ENCODE data around the gene TMEM74B. TPM values are rescaled to one million over a fixed set of nuclear protein-coding genes. Genes with fewer than 3 reads are reported as not detected.

Gene TMEM74B
- total and polyA plus RNA-seq, 2 of the 8 experiments (the other 6 are each of a cell fraction or from before 2014, with no cell fraction given): 4.0 to 6.4 TPM

DNA sequence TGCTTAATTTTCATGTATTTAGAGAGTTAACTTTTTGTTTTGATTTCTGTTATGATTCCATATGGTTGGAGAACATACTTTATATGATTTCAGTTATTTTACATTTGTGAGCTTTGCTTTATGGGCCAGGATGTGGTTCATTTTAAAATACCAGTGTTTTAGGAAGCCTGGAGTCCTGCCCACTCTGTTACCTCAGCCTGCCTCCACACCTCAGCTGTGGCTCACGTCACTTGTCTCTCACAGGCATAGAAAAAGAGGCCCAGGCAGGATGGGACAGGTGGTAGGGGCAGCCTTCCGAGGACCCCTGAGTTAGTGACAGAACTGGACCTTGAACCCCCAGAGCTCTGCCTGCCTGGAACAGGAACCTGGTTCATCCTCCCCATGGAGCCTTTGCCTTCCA lies 50.4 kb downstream of the TMEM74B start:
- no peaks in the 10 kb centered on the region for H3K4me1 ChIP-seq (replicated peaks in 1 of 4; ENCODE audit: control insufficient read depth in 3 of 4, insufficient read depth in 4 of 4, low read length in 3 of 4)
- no peak overlapping the region for H2BK15ac ChIP-seq (ENCODE audit: low read length)
- H2BK12ac ChIP-seq (ENCODE audit: low read depth, low read length): no peak overlapping the region
- ChIA-PET CTCF (ENCODE audit: partially characterized antibody) (interaction anchor here (1.3 kb wide), 1 partner anchor 9 kb away, joined by 3 read pairs; no protein-coding TSS in a partner anchor), POLR2A (ENCODE audit: partially characterized antibody) (no interaction called here)
- H3K23me2 ChIP-seq (ENCODE audit: low read depth, low read length): no peaks in the 10 kb centered on the region
- H4K8ac ChIP-seq (ENCODE audit: extremely low read depth, insufficient read depth, low read length): no peak overlapping the region
- H2BK120ac ChIP-seq (replicated peaks; ENCODE audit: low read depth, low read length): no peak overlapping the region
- H3K79me2 ChIP-seq (ENCODE audit: control insufficient read depth in 1 of 2, insufficient read depth in 2 of 2, low read length in 2 of 2): peaks cover 0 to 13% of the 10 kb centered on the region in 2 experiments; a peak in 2 of 4 replicates
- no peak overlapping the region for H4K91ac ChIP-seq (replicated peaks; ENCODE audit: insufficient read length, low read length)
- no peak overlapping the region for H3K23ac ChIP-seq (ENCODE audit: insufficient read length)
- no peak overlapping the region for H2BK20ac ChIP-seq (ENCODE audit: low read length)
- no peak overlapping the region for H3K18ac ChIP-seq (ENCODE audit: extremely low read depth, low read length)
- FAIRE-seq: no peak
- peaks cover 3% of the 10 kb centered on the region; the same call in 1 of the 2 replicates for H3K79me1 ChIP-seq (ENCODE audit: low read depth, low read length)
- no peak overlapping the region for H3K27ac ChIP-seq (ENCODE audit: low read depth, low read length)
- H3K27me3 ChIP-seq (replicated peaks in 1 of 4; ENCODE audit: control insufficient read depth in 3 of 4, extremely low read depth in 1 of 4, insufficient read depth in 3 of 4, low read length in 3 of 4): no peaks in the 10 kb centered on the region
- H3K36me3 ChIP-seq (ENCODE audit: control insufficient read depth in 2 of 4, insufficient read depth in 4 of 4, low read length in 3 of 4): peaks cover 14 to 55% (median 32%) of the 10 kb centered on the region in 4 experiments; a peak in 7 of 8 replicates
- H2BK5ac ChIP-seq (ENCODE audit: low read depth, low read length): no peak overlapping the region
- H3K4ac ChIP-seq (replicated peaks; ENCODE audit: insufficient read length, low read depth, low read length): no peak overlapping the region
- H2AK5ac ChIP-seq (ENCODE audit: low read depth, low read length): no peak overlapping the region
- H3K14ac ChIP-seq (ENCODE audit: insufficient read length): no peak overlapping the region
- no peak overlapping the region for H3K56ac ChIP-seq (replicated peaks; ENCODE audit: insufficient read length, low read depth, low read length)
- DNase-seq (ENCODE audit: low read depth in 1 of 2, low spot score in 2 of 2): no peak
- H3K9me3 ChIP-seq (ENCODE audit: insufficient read depth in 2 of 2, low read depth in 1 of 2, low read length in 1 of 2): no peaks in the 10 kb centered on the region
- no peak overlapping the region for H3K4me3 ChIP-seq (ENCODE audit: extremely low read depth in 1 of 4, insufficient read depth in 2 of 4, low read depth in 3 of 4, low read length in 4 of 4)
- H2AFZ ChIP-seq (ENCODE audit: low read length): no peak overlapping the region
- no peak overlapping the region for H3K4me2 ChIP-seq (ENCODE audit: insufficient read depth in 1 of 2, low read depth in 2 of 2, low read length in 2 of 2)
- peaks cover 1 to 8% of the 10 kb centered on the region in 2 experiments for H4K20me1 ChIP-seq (replicated peaks in 1 of 2; ENCODE audit: control insufficient read depth in 1 of 2, insufficient read depth in 2 of 2, low read length in 2 of 2)
- H3K9ac ChIP-seq (replicated peaks in 1 of 4; ENCODE audit: extremely low read depth in 1 of 4, low read depth in 3 of 4, low read length in 3 of 4): no peak overlapping the region
- H4K5ac ChIP-seq (ENCODE audit: insufficient read length, low read depth, low read length): no peak overlapping the region
- 93% methylated on average over 2 of the region's 2 CpGs; no CpG with 5 or more reads in 1 of the 2 experiments for WGBS, 2 experiments (ENCODE audit: extremely low coverage in 1 of 2, insufficient coverage in 1 of 2, insufficient read length in 1 of 2, insufficient replicate concordance in 2 of 2, low coverage in 1 of 2, low lambda C conversion rate in 2 of 2, missing lambda C conversion rate in 1 of 2)
- TF ChIP-seq CEBPB (IDR thresholded peaks at IDR 0.05; ENCODE audit: low read depth, low read length) (no peak), NANOG (IDR thresholded peaks at IDR 0.05; ENCODE audit: insufficient read depth, low read depth, low read length, poor library complexity, severe bottlenecking) (no peak), CREB1 (IDR thresholded peaks at IDR 0.05) (no peak), TAF7 (optimal IDR thresholded peaks at IDR 0.05; ENCODE audit: borderline replicate concordance, low read depth, low read length) (no peak), MAFK (IDR thresholded peaks at IDR 0.05; ENCODE audit: low read depth, low read length) (no peak), RAD21 (IDR thresholded peaks at IDR 0.05 in 1 of 2, conservative IDR thresholded peaks at IDR 0.05 in 1 of 2; ENCODE audit: low read depth in 2 of 2, low read length in 2 of 2) (no peak), SAP30 (IDR thresholded peaks at IDR 0.05; ENCODE audit: insufficient read depth, insufficient replicate concordance, low read length) (no peak), JUN (IDR thresholded peaks at IDR 0.05; ENCODE audit: low read depth, low read length) (no peak), BRCA1 (IDR thresholded peaks at IDR 0.05; ENCODE audit: low read depth, low read length) (no peak), EGR1 (IDR thresholded peaks at IDR 0.05; ENCODE audit: borderline replicate concordance, low read depth, low read length) (no peak), NRF1 (IDR thresholded peaks at IDR 0.05; ENCODE audit: low read depth, low read length) (no peak), ASH2L (IDR thresholded peaks at IDR 0.05; ENCODE audit: low read length) (no peak), SP2 (IDR thresholded peaks at IDR 0.05; ENCODE audit: low read length) (no peak)
- TF ChIP-seq, protein P1, sequence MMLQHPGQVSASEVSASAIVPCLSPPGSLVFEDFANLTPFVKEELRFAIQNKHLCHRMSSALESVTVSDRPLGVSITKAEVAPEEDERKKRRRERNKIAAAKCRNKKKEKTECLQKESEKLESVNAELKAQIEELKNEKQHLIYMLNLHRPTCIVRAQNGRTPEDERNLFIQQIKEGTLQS (IDR thresholded peaks at IDR 0.05; ENCODE audit: insufficient read depth, low read depth, low read length): no peak
